ENCODE measurements around the gene ASPDH. TPM values are rescaled to one million over a fixed set of nuclear protein-coding genes. Genes with fewer than 3 reads are reported as not detected.

ASPDH gene
- total RNA-seq, 1 experiment from 2014 or later = not detected

DNA sequence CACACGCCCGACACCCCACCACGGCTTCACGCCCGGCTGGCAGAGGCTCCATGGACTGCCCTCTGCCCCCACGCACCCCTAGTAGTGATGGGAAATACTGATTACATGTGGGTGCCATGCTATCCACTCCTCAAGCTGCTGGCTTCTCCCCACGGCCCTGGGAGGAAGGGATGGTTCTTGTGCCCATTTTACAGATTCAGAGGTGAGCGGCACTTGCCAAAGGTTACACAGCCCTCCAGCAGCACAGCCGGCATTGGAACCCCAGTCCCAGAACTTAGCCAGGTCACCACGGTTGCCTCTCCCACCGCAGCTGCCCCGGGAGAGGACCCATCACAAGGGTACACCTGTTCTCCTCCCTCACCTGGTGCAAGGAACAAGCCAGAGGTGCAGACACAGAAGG, 41.3 kb upstream of the ASPDH start:
- no peaks in the 10 kb centered on the region for H3K9me3 ChIP-seq (ENCODE audit: control insufficient read depth in 1 of 2, insufficient read depth in 1 of 2, low read depth in 1 of 2, low read length in 2 of 2)
- no peak overlapping the region for H3K4me2 ChIP-seq (ENCODE audit: low read length)
- ATAC-seq = no peak
- RAD21 ChIA-PET (ENCODE audit: low non-redundant PET in 1 of 2, low total read pairs in 2 of 2, uncharacterized antibody in 2 of 2, unreplicated experiment in 2 of 2) = no interaction called here
- DNase-seq (ENCODE audit: low read depth, low spot score) = no peak
- BruUV-seq (replicated peaks) = no TSS peak
- H3K9ac ChIP-seq (ENCODE audit: low read length) = no peak overlapping the region
- no peaks in the 10 kb centered on the region for H3K9me2 ChIP-seq (ENCODE audit: insufficient read depth)
- no peaks in the 10 kb centered on the region for H3K79me2 ChIP-seq (ENCODE audit: insufficient read depth, low read length)
- no peak overlapping the region for H2AFZ ChIP-seq (ENCODE audit: low read depth, low read length, poor library complexity, severe bottlenecking)
- CTCF ChIA-PET = no interaction called here
- H3K4me1 ChIP-seq (ENCODE audit: control insufficient read depth in 1 of 2, insufficient read depth in 2 of 2, low read length in 2 of 2) = peaks cover 10 to 19% of the 10 kb centered on the region in 2 experiments; a peak in 3 of 4 replicates
- H3K27me3 ChIP-seq (ENCODE audit: insufficient read depth, low read length) = no peaks in the 10 kb centered on the region
- POLR2A ChIA-PET = no interaction called here
- no peak overlapping the region for H3K27ac ChIP-seq (ENCODE audit: low read depth, low read length)
- no peaks in the 10 kb centered on the region for H4K20me1 ChIP-seq (ENCODE audit: insufficient read depth)
- intact Hi-C loops (cut with micrococcal nuclease) = no loop called here
- no peaks in the 10 kb centered on the region for H3K36me3 ChIP-seq (ENCODE audit: control insufficient read depth in 1 of 2, insufficient read depth in 2 of 2, low read length in 2 of 2)
- TF ChIP-seq EGR1 (IDR thresholded peaks at IDR 0.05; ENCODE audit: low read depth) = no peak
- TF ChIP-seq POLR2A (IDR thresholded peaks at IDR 0.05; ENCODE audit: borderline replicate concordance, extremely low read depth, insufficient read depth, insufficient read length) = no peak
- no peak for TF ChIP-seq ZNF274 (IDR thresholded peaks at IDR 0.05; ENCODE audit: low read depth, low read length)
- no peak for TF ChIP-seq RAD21 (IDR thresholded peaks at IDR 0.05; ENCODE audit: low read depth)
- TF ChIP-seq EZH2 (IDR thresholded peaks at IDR 0.05) = no peak
- TF ChIP-seq YY1 (IDR thresholded peaks at IDR 0.05; ENCODE audit: extremely low read depth, insufficient replicate concordance, low read depth, low read length) = no peak
- TF ChIP-seq, protein P1, sequence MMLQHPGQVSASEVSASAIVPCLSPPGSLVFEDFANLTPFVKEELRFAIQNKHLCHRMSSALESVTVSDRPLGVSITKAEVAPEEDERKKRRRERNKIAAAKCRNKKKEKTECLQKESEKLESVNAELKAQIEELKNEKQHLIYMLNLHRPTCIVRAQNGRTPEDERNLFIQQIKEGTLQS (IDR thresholded peaks at IDR 0.05) = no peak
- TF ChIP-seq SP1 (IDR thresholded peaks at IDR 0.05; ENCODE audit: low read depth) = no peak
- no peak for TF ChIP-seq ELF1 (IDR thresholded peaks at IDR 0.05; ENCODE audit: borderline replicate concordance, low read depth)
- TF ChIP-seq MAX (IDR thresholded peaks at IDR 0.05) = no peak
- no peak overlapping the region for H3K4me3 ChIP-seq (replicated peaks in 1 of 2; ENCODE audit: low read depth in 1 of 2, low read length in 2 of 2)

DNA sequence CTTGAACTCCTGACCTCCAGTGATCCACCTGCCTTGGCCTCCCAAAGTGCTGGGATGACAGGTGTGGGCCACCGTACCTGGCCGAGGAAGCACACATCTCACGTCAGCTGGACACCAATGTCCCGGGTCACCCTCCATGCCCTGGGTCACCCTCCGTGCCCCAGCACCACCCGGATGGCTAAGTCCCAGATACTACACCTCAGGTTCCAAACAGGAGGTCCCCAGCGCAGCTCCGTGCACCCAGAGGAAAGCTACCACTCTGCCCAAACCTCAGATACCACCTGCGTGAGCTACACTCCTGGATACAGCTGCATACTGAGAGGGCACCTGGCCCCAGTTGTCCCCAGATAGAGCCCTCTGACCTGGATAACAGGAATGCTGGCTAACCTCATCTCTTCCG, 40.5 kb upstream of the ASPDH start:
- ATAC-seq = no peak
- BruUV-seq (replicated peaks) = no TSS peak
- H2AFZ ChIP-seq (ENCODE audit: low read depth, low read length, poor library complexity, severe bottlenecking) = no peak overlapping the region
- ChIA-PET CTCF (interaction anchor here (0.8 kb wide), 1 partner anchor 14 kb away, joined by 3 read pairs; no protein-coding TSS in a partner anchor), RAD21 (ENCODE audit: low non-redundant PET in 1 of 2, low total read pairs in 2 of 2, uncharacterized antibody in 2 of 2, unreplicated experiment in 2 of 2) (no interaction called here), POLR2A (no interaction called here)
- peaks cover 10 to 19% of the 10 kb centered on the region in 2 experiments; a peak in 3 of 4 replicates for H3K4me1 ChIP-seq (ENCODE audit: control insufficient read depth in 1 of 2, insufficient read depth in 2 of 2, low read length in 2 of 2)
- H3K27ac ChIP-seq (ENCODE audit: low read depth, low read length) = no peak overlapping the region
- no peaks in the 10 kb centered on the region for H3K79me2 ChIP-seq (ENCODE audit: insufficient read depth, low read length)
- no peak overlapping the region for H3K9ac ChIP-seq (ENCODE audit: low read length)
- no peaks in the 10 kb centered on the region for H3K9me3 ChIP-seq (ENCODE audit: control insufficient read depth in 1 of 2, insufficient read depth in 1 of 2, low read depth in 1 of 2, low read length in 2 of 2)
- H3K9me2 ChIP-seq (ENCODE audit: insufficient read depth) = no peaks in the 10 kb centered on the region
- no peaks in the 10 kb centered on the region for H3K36me3 ChIP-seq (ENCODE audit: control insufficient read depth in 1 of 2, insufficient read depth in 2 of 2, low read length in 2 of 2)
- intact Hi-C loops (cut with micrococcal nuclease) = no loop called here
- H3K4me3 ChIP-seq (replicated peaks in 1 of 2; ENCODE audit: low read depth in 1 of 2, low read length in 2 of 2) = no peak overlapping the region
- no peaks in the 10 kb centered on the region for H3K27me3 ChIP-seq (ENCODE audit: insufficient read depth, low read length)
- H3K4me2 ChIP-seq (ENCODE audit: low read length) = no peak overlapping the region
- no peaks in the 10 kb centered on the region for H4K20me1 ChIP-seq (ENCODE audit: insufficient read depth)
- no peak for DNase-seq (ENCODE audit: low read depth, low spot score)
- TF ChIP-seq FOSL1 (IDR thresholded peaks at IDR 0.05; ENCODE audit: low read depth) (no peak), SP1 (IDR thresholded peaks at IDR 0.05; ENCODE audit: low read depth) (no peak), SIN3A (IDR thresholded peaks at IDR 0.05; ENCODE audit: low read depth) (no peak), CBX3 (IDR thresholded peaks at IDR 0.05; ENCODE audit: low read depth) (no peak), EGR1 (IDR thresholded peaks at IDR 0.05; ENCODE audit: low read depth) (no peak), CEBPB (IDR thresholded peaks at IDR 0.05; ENCODE audit: low read depth) (no peak), ELF1 (IDR thresholded peaks at IDR 0.05; ENCODE audit: borderline replicate concordance, low read depth) (no peak), SRF (IDR thresholded peaks at IDR 0.05; ENCODE audit: low read depth) (no peak), ZNF274 (IDR thresholded peaks at IDR 0.05; ENCODE audit: low read depth, low read length) (no peak), EZH2 (IDR thresholded peaks at IDR 0.05) (no peak), EZH2phosphoT487 (IDR thresholded peaks at IDR 0.05; ENCODE audit: borderline replicate concordance) (no peak), ZFX (IDR thresholded peaks at IDR 0.05) (no peak), POLR2A (IDR thresholded peaks at IDR 0.05; ENCODE audit: borderline replicate concordance, extremely low read depth, insufficient read depth, insufficient read length) (no peak), RAD21 (IDR thresholded peaks at IDR 0.05; ENCODE audit: low read depth) (no peak)
- TF ChIP-seq, protein P1 (IDR thresholded peaks at IDR 0.05) = no peak
- TF ChIP-seq, protein P2, sequence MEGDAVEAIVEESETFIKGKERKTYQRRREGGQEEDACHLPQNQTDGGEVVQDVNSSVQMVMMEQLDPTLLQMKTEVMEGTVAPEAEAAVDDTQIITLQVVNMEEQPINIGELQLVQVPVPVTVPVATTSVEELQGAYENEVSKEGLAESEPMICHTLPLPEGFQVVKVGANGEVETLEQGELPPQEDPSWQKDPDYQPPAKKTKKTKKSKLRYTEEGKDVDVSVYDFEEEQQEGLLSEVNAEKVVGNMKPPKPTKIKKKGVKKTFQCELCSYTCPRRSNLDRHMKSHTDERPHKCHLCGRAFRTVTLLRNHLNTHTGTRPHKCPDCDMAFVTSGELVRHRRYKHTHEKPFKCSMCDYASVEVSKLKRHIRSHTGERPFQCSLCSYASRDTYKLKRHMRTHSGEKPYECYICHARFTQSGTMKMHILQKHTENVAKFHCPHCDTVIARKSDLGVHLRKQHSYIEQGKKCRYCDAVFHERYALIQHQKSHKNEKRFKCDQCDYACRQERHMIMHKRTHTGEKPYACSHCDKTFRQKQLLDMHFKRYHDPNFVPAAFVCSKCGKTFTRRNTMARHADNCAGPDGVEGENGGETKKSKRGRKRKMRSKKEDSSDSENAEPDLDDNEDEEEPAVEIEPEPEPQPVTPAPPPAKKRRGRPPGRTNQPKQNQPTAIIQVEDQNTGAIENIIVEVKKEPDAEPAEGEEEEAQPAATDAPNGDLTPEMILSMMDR (IDR thresholded peaks at IDR 0.05 in 2 of 3, conservative IDR thresholded peaks at IDR 0.05 in 1 of 3; ENCODE audit: borderline replicate concordance in 1 of 3, insufficient read depth in 1 of 3, low read depth in 2 of 3, low read length in 2 of 3) = no peak
